GM21786 (cell line): Measurements from ENCODE around the gene DCHS2.

Source experiments
- ATAC-seq: cut with Tn5 transposase; IDR thresholded peaks from one replicate; pipeline ENCODE4 v1.9.1; 2021; ENCODE audit not compliant: unreplicated experiment

Gene DCHS2

GRCh38 chr4:154399259-154399974, 92.2 kb downstream of the DCHS2 start:
- ATAC-seq = no peak

- ATAC-seq = no peak
Observed at GRCh38 chr4:154390324-154390723, 101.3 kb downstream of the DCHS2 start.

GRCh38 chr4:154389148-154389547, 102.5 kb downstream of the DCHS2 start:
- ATAC-seq = no peak

GRCh38 chr4:154384012-154384411, 107.6 kb downstream of the DCHS2 start:
- ATAC-seq = no peak

GRCh38 chr4:154376486-154376885, 115.1 kb downstream of the DCHS2 start:
- no peak for ATAC-seq

- peak; percentile 72 for ATAC-seq
Observed at GRCh38 chr4:154368060-154368459, 123.5 kb downstream of the DCHS2 start.

GRCh38 chr4:154367659-154368058, 123.9 kb downstream of the DCHS2 start:
- ATAC-seq = peak; percentile 28

GRCh38 chr4:154366956-154367355, 124.6 kb downstream of the DCHS2 start:
- ATAC-seq = no peak

- ATAC-seq = no peak
Observed at GRCh38 chr4:154364066-154364845, 127.3 kb downstream of the DCHS2 start.

- peak; percentile 65 for ATAC-seq
Observed at GRCh38 chr4:154361450-154361849, 130.1 kb downstream of the DCHS2 start.

- no peak for ATAC-seq
Observed at GRCh38 chr4:154360491-154360890, 131.1 kb downstream of the DCHS2 start.

GRCh38 chr4:154354883-154355282, 136.7 kb downstream of the DCHS2 start:
- no peak for ATAC-seq

- peak; percentile 46 for ATAC-seq
Observed at GRCh38 chr4:154349829-154350228, 141.8 kb downstream of the DCHS2 start.

- no peak for ATAC-seq
Observed at GRCh38 chr4:154348657-154349056, 142.9 kb downstream of the DCHS2 start.

GRCh38 chr4:154345359-154345758, 146.2 kb downstream of the DCHS2 start:
- no peak for ATAC-seq

- ATAC-seq = peak; percentile 53
Observed at GRCh38 chr4:154344686-154345085, 146.9 kb downstream of the DCHS2 start.

GRCh38 chr4:154343651-154344050, 147.9 kb downstream of the DCHS2 start:
- no peak for ATAC-seq

GRCh38 chr4:154341448-154341847, 150.2 kb downstream of the DCHS2 start:
- no peak for ATAC-seq

- ATAC-seq = no peak
Observed at GRCh38 chr4:154335588-154335987, 156.0 kb downstream of the DCHS2 start.

- ATAC-seq = peak; percentile 90
Observed at GRCh38 chr4:154332681-154333421, 158.7 kb downstream of the DCHS2 start.

GRCh38 chr4:154329939-154330338, 161.7 kb downstream of the DCHS2 start:
- ATAC-seq = no peak
